K562 (cell line): ENCODE data around the gene IL17REL. TPM values are rescaled to one million over a fixed set of nuclear protein-coding genes. Genes with fewer than 3 reads are reported as not detected.
A peak's percentile ranks its signal among the peaks of the same experiment; 100 is the strongest.

ENCODE experiments used
- ATF3 ChIP-seq, 2 experiments: fragments of 450-650 bp in 1 of 2; sonication (generic) in 1 of 2; formaldehyde crosslinking in 1 of 2; IDR thresholded peaks in 1 of 2; conservative IDR thresholded peaks in 1 of 2; 2 replicates each; pipeline versions ENCODE4 v1.6.1 to v1.8.1; 2016 to 2023; ENCODE audit warnings: mild to moderate bottlenecking in 2 of 2, moderate library complexity in 2 of 2, inconsistent platforms in 1 of 2, missing genetic modification reagents in 1 of 2
- EZH2 ChIP-seq: IDR thresholded peaks from 2 replicates; pipeline ENCODE4 v1.6.1; 2012; ENCODE audit warnings: low read depth, mild to moderate bottlenecking, inconsistent platforms, low read length, borderline replicate concordance
- POLR3A ChIP-seq: IDR thresholded peaks from 2 replicates; pipeline ENCODE4 v1.6.1; 2011; ENCODE audit warnings: borderline replicate concordance, mild to moderate bottlenecking, moderate library complexity; ENCODE audit not compliant: insufficient read length, insufficient read depth; ENCODE audit errors: extremely low read depth
- POLR3G ChIP-seq: IDR thresholded peaks from 2 replicates; pipeline ENCODE4 v1.6.1; 2011; ENCODE audit not compliant: insufficient read length, insufficient replicate concordance; ENCODE audit errors: extremely low read depth
- PRMT5 ChIP-seq: sonication (generic); formaldehyde crosslinking; IDR thresholded peaks from 2 replicates; pipeline ENCODE4 v1.5.0; 2020; ENCODE audit warnings: missing genetic modification reagents
- RBM15 ChIP-seq: fragments of 200-400 bp; formaldehyde crosslinking; IDR thresholded peaks from 2 replicates; pipeline ENCODE4 v1.6.1; 2018; ENCODE audit warnings: mild to moderate bottlenecking, low read length, moderate library complexity; ENCODE audit not compliant: insufficient read depth
- STAT5B ChIP-seq: fragments of 250-450 bp; sonication (Bioruptor Pico); IDR thresholded peaks from 2 replicates; pipeline ENCODE4 v1.8.0; 2021; ENCODE audit warnings: mild to moderate bottlenecking, inconsistent platforms
- TFAP4 ChIP-seq: sonication (generic); formaldehyde crosslinking; IDR thresholded peaks from 2 replicates; pipeline ENCODE4 v1.8.0; 2022; ENCODE audit warnings: missing genetic modification reagents, mild to moderate bottlenecking, moderate library complexity, borderline replicate concordance
- ZNF707 ChIP-seq: fragments of 250-450 bp; sonication (Bioruptor Pico); conservative IDR thresholded peaks from 2 replicates; pipeline ENCODE4 v1.8.0; 2022; ENCODE audit warnings: inconsistent platforms, mild to moderate bottlenecking, moderate library complexity
- polyA plus RNA-seq, 8 experiments: library from polyadenylated mRNA; depleted of rRNA in 4 of 8; stranded (reverse) in 5 of 8; unstranded in 3 of 8; fragments of >200 nt; fragmentation: Nextera tagmentation in 2 of 8; fragmentation: Illumina TruSeq in 1 of 8; extraction: Ambion mirVana in 2 of 8; extraction: Trizol in 1 of 8; gene quantifications; 2 replicates each; pipeline versions ENCODE4 v1.2.1 to v1.2.3, GENCODE V29; 2011 to 2014; ENCODE audit warnings: inconsistent platforms in 1 of 8, missing spikeins in 1 of 8
- total RNA-seq, 7 experiments: library from RNA; depleted of rRNA in 6 of 7; stranded (reverse); fragments of >200 nt in 6 of 7; fragmentation: Illumina TruSeq in 2 of 7; extraction: Trizol in 2 of 7; gene quantifications; 2 replicates each; pipeline versions ENCODE4 v1.2.1 to v1.2.3, GENCODE V29; 2011 to 2021; ENCODE audit warnings: low replicate concordance in 1 of 7
- TF ChIP-seq, protein P1 (sequence below): fragments of 200-600 bp; sonication (generic); IDR thresholded peaks from one replicate; pipeline ENCODE4 v1.6.1; 2012; ENCODE audit warnings: mild to moderate bottlenecking, low read depth, low read length, inconsistent platforms
- TF ChIP-seq, protein P2 (sequence below): fragments of 450-650 bp; IDR thresholded peaks from 2 replicates; pipeline ENCODE4 v1.6.1; 2018; ENCODE audit warnings: mild to moderate bottlenecking, low read depth; ENCODE audit not compliant: partially characterized antibody

Gene IL17REL
- total and polyA plus RNA-seq, 9 of the 15 experiments (the other 6 are each of a cell fraction or from before 2014, with no cell fraction given), result 0.05 to 0.42 (median 0.11) TPM; not detected in 4

DNA sequence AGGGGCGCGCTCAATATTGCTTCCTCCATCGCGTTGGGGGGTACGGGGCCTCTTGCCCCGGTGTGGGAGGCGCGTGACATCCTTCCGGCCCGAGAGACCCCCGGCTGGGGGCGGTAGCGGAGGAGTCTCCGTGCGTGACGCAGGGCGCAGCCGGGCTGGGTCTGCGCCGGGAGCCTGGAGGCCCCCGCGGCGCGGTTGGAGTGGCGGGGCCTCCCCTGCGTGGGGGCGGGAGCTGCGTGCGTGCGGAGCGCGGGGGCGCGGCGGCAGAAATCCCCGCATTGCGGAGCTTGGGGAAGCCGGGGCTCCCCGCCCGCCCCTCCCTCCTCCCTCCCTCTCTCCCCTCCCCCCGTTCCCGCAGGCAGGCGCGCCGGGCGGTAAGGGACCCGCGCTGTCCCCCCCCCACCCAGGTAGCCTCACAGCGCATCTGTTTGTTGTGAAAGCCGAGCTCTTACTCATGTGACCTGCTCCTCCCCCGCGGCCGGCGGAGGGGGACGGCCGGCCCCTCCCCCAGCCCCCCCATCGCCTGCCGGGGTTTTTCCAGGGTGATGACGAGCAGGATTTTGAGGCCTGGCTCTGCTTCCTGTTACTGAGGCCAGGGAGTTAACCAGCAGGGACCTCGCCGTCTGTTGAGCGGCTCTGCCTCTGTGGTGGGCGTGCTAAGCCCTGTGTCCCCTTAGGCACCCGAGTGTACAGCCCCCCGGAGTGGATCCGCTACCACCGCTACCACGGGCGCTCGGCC is 50.4 kb downstream of the IL17REL start (continued):
- TF ChIP-seq, protein P1, sequence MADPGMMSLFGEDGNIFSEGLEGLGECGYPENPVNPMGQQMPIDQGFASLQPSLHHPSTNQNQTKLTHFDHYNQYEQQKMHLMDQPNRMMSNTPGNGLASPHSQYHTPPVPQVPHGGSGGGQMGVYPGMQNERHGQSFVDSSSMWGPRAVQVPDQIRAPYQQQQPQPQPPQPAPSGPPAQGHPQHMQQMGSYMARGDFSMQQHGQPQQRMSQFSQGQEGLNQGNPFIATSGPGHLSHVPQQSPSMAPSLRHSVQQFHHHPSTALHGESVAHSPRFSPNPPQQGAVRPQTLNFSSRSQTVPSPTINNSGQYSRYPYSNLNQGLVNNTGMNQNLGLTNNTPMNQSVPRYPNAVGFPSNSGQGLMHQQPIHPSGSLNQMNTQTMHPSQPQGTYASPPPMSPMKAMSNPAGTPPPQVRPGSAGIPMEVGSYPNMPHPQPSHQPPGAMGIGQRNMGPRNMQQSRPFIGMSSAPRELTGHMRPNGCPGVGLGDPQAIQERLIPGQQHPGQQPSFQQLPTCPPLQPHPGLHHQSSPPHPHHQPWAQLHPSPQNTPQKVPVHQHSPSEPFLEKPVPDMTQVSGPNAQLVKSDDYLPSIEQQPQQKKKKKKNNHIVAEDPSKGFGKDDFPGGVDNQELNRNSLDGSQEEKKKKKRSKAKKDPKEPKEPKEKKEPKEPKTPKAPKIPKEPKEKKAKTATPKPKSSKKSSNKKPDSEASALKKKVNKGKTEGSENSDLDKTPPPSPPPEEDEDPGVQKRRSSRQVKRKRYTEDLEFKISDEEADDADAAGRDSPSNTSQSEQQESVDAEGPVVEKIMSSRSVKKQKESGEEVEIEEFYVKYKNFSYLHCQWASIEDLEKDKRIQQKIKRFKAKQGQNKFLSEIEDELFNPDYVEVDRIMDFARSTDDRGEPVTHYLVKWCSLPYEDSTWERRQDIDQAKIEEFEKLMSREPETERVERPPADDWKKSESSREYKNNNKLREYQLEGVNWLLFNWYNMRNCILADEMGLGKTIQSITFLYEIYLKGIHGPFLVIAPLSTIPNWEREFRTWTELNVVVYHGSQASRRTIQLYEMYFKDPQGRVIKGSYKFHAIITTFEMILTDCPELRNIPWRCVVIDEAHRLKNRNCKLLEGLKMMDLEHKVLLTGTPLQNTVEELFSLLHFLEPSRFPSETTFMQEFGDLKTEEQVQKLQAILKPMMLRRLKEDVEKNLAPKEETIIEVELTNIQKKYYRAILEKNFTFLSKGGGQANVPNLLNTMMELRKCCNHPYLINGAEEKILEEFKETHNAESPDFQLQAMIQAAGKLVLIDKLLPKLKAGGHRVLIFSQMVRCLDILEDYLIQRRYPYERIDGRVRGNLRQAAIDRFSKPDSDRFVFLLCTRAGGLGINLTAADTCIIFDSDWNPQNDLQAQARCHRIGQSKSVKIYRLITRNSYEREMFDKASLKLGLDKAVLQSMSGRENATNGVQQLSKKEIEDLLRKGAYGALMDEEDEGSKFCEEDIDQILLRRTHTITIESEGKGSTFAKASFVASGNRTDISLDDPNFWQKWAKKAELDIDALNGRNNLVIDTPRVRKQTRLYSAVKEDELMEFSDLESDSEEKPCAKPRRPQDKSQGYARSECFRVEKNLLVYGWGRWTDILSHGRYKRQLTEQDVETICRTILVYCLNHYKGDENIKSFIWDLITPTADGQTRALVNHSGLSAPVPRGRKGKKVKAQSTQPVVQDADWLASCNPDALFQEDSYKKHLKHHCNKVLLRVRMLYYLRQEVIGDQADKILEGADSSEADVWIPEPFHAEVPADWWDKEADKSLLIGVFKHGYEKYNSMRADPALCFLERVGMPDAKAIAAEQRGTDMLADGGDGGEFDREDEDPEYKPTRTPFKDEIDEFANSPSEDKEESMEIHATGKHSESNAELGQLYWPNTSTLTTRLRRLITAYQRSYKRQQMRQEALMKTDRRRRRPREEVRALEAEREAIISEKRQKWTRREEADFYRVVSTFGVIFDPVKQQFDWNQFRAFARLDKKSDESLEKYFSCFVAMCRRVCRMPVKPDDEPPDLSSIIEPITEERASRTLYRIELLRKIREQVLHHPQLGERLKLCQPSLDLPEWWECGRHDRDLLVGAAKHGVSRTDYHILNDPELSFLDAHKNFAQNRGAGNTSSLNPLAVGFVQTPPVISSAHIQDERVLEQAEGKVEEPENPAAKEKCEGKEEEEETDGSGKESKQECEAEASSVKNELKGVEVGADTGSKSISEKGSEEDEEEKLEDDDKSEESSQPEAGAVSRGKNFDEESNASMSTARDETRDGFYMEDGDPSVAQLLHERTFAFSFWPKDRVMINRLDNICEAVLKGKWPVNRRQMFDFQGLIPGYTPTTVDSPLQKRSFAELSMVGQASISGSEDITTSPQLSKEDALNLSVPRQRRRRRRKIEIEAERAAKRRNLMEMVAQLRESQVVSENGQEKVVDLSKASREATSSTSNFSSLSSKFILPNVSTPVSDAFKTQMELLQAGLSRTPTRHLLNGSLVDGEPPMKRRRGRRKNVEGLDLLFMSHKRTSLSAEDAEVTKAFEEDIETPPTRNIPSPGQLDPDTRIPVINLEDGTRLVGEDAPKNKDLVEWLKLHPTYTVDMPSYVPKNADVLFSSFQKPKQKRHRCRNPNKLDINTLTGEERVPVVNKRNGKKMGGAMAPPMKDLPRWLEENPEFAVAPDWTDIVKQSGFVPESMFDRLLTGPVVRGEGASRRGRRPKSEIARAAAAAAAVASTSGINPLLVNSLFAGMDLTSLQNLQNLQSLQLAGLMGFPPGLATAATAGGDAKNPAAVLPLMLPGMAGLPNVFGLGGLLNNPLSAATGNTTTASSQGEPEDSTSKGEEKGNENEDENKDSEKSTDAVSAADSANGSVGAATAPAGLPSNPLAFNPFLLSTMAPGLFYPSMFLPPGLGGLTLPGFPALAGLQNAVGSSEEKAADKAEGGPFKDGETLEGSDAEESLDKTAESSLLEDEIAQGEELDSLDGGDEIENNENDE, result no peak
- TF ChIP-seq PRMT5 (CRISPR knock-in tag), result no peak
- TF ChIP-seq ATF3 (IDR thresholded peaks at IDR 0.05), result peak; percentile 21; the same call in 1 of the 2 replicates
- no peak for TF ChIP-seq ATF3 (CRISPR knock-in tag; conservative IDR thresholded peaks at IDR 0.05)
- no peak for TF ChIP-seq POLR3A
- no peak for TF ChIP-seq POLR3G
- TF ChIP-seq STAT5B (CRISPR knock-in tag), result no peak
- no peak for TF ChIP-seq RBM15
- no peak for TF ChIP-seq EZH2
- TF ChIP-seq, protein P2, sequence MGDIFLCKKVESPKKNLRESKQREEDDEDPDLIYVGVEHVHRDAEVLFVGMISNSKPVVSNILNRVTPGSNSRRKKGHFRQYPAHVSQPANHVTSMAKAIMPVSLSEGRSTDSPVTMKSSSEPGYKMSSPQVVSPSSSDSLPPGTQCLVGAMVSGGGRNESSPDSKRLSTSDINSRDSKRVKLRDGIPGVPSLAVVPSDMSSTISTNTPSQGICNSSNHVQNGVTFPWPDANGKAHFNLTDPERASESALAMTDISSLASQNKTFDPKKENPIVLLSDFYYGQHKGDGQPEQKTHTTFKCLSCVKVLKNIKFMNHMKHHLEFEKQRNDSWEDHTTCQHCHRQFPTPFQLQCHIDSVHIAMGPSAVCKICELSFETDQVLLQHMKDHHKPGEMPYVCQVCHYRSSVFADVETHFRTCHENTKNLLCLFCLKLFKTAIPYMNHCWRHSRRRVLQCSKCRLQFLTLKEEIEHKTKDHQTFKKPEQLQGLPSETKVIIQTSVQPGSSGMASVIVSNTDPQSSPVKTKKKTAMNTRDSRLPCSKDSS, result no peak
- no peak for TF ChIP-seq ZNF707 (CRISPR knock-in tag)
- TF ChIP-seq TFAP4 (CRISPR knock-in tag), result no peak
